ENCODE results near the gene NUP62. TPM values are rescaled to one million over a fixed set of nuclear protein-coding genes. Genes with fewer than 3 reads are reported as not detected.

NUP62 gene
- total and polyA plus RNA-seq, 2 of the 8 experiments (the other 6 are each of a cell fraction or from before 2014, with no cell fraction given) = 50.0 to 107 TPM

DNA sequence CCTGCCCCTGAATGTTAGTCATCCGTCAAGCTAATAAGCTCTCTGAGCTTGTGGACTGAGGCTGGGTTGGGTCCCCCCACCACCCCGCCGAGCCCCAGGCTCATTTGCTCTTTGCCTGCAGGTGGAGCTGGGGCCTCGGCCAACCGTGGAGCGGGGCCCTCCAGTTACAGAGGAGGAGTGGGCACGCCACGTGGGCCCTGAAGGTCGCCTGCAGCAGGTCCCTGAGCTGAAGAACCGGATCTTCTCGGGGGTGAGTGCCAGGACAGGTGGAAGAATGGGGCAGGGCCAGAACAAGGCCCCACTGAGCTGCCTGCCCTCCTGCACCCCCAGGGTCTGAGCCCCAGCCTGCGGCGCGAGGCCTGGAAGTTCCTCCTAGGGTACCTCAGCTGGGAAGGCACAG lies 46.7 kb downstream of the NUP62 start:
- H3K56ac ChIP-seq (replicated peaks; ENCODE audit: insufficient read length, low read depth, low read length) = no peak overlapping the region
- no peak overlapping the region for H3K23ac ChIP-seq (ENCODE audit: insufficient read length)
- no peak overlapping the region for H3K4me2 ChIP-seq (ENCODE audit: insufficient read depth in 1 of 2, low read depth in 2 of 2, low read length in 2 of 2)
- H2BK5ac ChIP-seq (ENCODE audit: low read depth, low read length) = no peak overlapping the region
- H4K5ac ChIP-seq (ENCODE audit: insufficient read length, low read depth, low read length) = no peak overlapping the region
- no peak overlapping the region for H4K8ac ChIP-seq (ENCODE audit: extremely low read depth, insufficient read depth, low read length)
- no peak overlapping the region for H4K91ac ChIP-seq (replicated peaks; ENCODE audit: insufficient read length, low read length)
- no peak overlapping the region for H3K4ac ChIP-seq (replicated peaks; ENCODE audit: insufficient read length, low read depth, low read length)
- no peak for DNase-seq (ENCODE audit: low read depth in 1 of 2, low spot score in 2 of 2)
- H2BK15ac ChIP-seq (ENCODE audit: low read length) = no peak overlapping the region
- no peak overlapping the region for H2BK12ac ChIP-seq (ENCODE audit: low read depth, low read length)
- peaks cover 0 to 12% of the 10 kb centered on the region in 2 experiments; a peak in 2 of 4 replicates for H3K79me2 ChIP-seq (ENCODE audit: control insufficient read depth in 1 of 2, insufficient read depth in 2 of 2, low read length in 2 of 2)
- H2AK5ac ChIP-seq (ENCODE audit: low read depth, low read length) = no peak overlapping the region
- peaks cover 7% of the 10 kb centered on the region for H3K23me2 ChIP-seq (ENCODE audit: low read depth, low read length)
- H3K36me3 ChIP-seq (ENCODE audit: control insufficient read depth in 2 of 4, insufficient read depth in 4 of 4, low read length in 3 of 4) = peaks cover 24 to 56% (median 47%) of the 10 kb centered on the region in 4 experiments
- H2AFZ ChIP-seq (ENCODE audit: low read length) = no peak overlapping the region
- H3K4me1 ChIP-seq (replicated peaks in 1 of 4; ENCODE audit: control insufficient read depth in 3 of 4, insufficient read depth in 4 of 4, low read length in 3 of 4) = peaks cover 0 to 7% (median 4%) of the 10 kb centered on the region in 4 experiments; a peak in 6 of 7 replicates
- no peak overlapping the region for H3K18ac ChIP-seq (ENCODE audit: extremely low read depth, low read length)
- H3K9ac ChIP-seq (replicated peaks in 1 of 4; ENCODE audit: extremely low read depth in 1 of 4, low read depth in 3 of 4, low read length in 3 of 4) = no peak overlapping the region
- ChIA-PET CTCF (ENCODE audit: partially characterized antibody) (interaction anchor here (2.0 kb wide), 1 partner anchor 9 kb away, joined by 5 read pairs; no protein-coding TSS in a partner anchor), POLR2A (ENCODE audit: partially characterized antibody) (interaction anchor here (1.5 to 1.7 kb wide), 3 partner anchors 13 to 16 kb away, joined by 3 to 5 read pairs (median 5); no protein-coding TSS in a partner anchor)
- FAIRE-seq = no peak
- WGBS, 2 experiments (ENCODE audit: extremely low coverage in 1 of 2, insufficient coverage in 1 of 2, insufficient read length in 1 of 2, insufficient replicate concordance in 2 of 2, low coverage in 1 of 2, low lambda C conversion rate in 2 of 2, missing lambda C conversion rate in 1 of 2) = 97% methylated on average over 10 of the region's 14 CpGs; no CpG with 5 or more reads in 1 of the 2 experiments
- no peaks in the 10 kb centered on the region for H3K27me3 ChIP-seq (replicated peaks in 1 of 4; ENCODE audit: control insufficient read depth in 3 of 4, extremely low read depth in 1 of 4, insufficient read depth in 3 of 4, low read length in 3 of 4)
- peaks cover 9% of the 10 kb centered on the region; the same call in 1 of the 2 replicates for H3K79me1 ChIP-seq (ENCODE audit: low read depth, low read length)
- no peak overlapping the region for H2BK20ac ChIP-seq (ENCODE audit: low read length)
- H3K14ac ChIP-seq (ENCODE audit: insufficient read length) = no peak overlapping the region
- H3K9me3 ChIP-seq (ENCODE audit: insufficient read depth in 2 of 2, low read depth in 1 of 2, low read length in 1 of 2) = no peaks in the 10 kb centered on the region
- peaks cover 10 to 21% of the 10 kb centered on the region in 2 experiments for H4K20me1 ChIP-seq (replicated peaks in 1 of 2; ENCODE audit: control insufficient read depth in 1 of 2, insufficient read depth in 2 of 2, low read length in 2 of 2)
- H3K4me3 ChIP-seq (ENCODE audit: extremely low read depth in 1 of 4, insufficient read depth in 2 of 4, low read depth in 3 of 4, low read length in 4 of 4) = no peak overlapping the region
- no peak overlapping the region for H3K27ac ChIP-seq (ENCODE audit: low read depth, low read length)
- H2BK120ac ChIP-seq (replicated peaks; ENCODE audit: low read depth, low read length) = no peak overlapping the region
- no peak for TF ChIP-seq CREB1 (IDR thresholded peaks at IDR 0.05)
- TF ChIP-seq, protein P1, sequence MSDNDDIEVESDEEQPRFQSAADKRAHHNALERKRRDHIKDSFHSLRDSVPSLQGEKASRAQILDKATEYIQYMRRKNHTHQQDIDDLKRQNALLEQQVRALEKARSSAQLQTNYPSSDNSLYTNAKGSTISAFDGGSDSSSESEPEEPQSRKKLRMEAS (IDR thresholded peaks at IDR 0.05) = no peak
- TF ChIP-seq POU5F1 (IDR thresholded peaks at IDR 0.05; ENCODE audit: low read depth, low read length) = no peak
- TF ChIP-seq ASH2L (IDR thresholded peaks at IDR 0.05; ENCODE audit: low read length) = no peak
- no peak for TF ChIP-seq ATF3 (IDR thresholded peaks at IDR 0.05; ENCODE audit: insufficient read depth, low read depth, low read length)
- no peak for TF ChIP-seq EP300 (IDR thresholded peaks at IDR 0.05; ENCODE audit: borderline replicate concordance in 1 of 2, low read depth in 2 of 2, low read length in 2 of 2)
- no peak for TF ChIP-seq TEAD4 (IDR thresholded peaks at IDR 0.05; ENCODE audit: low read depth, low read length)
- TF ChIP-seq SIRT6 (IDR thresholded peaks at IDR 0.05; ENCODE audit: low read length) = no peak
- no peak for TF ChIP-seq CEBPB (IDR thresholded peaks at IDR 0.05; ENCODE audit: low read depth, low read length)
- no peak for TF ChIP-seq KDM4A (IDR thresholded peaks at IDR 0.05; ENCODE audit: low read depth, low read length, severe bottlenecking)
- TF ChIP-seq TCF12 (IDR thresholded peaks at IDR 0.05; ENCODE audit: low read depth, low read length) = no peak
- TF ChIP-seq BACH1 (IDR thresholded peaks at IDR 0.05; ENCODE audit: low read length) = no peak
- TF ChIP-seq SIX5 (IDR thresholded peaks at IDR 0.05; ENCODE audit: low read depth, low read length) = no peak
- TF ChIP-seq, protein P2, sequence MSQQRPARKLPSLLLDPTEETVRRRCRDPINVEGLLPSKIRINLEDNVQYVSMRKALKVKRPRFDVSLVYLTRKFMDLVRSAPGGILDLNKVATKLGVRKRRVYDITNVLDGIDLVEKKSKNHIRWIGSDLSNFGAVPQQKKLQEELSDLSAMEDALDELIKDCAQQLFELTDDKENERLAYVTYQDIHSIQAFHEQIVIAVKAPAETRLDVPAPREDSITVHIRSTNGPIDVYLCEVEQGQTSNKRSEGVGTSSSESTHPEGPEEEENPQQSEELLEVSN (IDR thresholded peaks at IDR 0.05) = no peak

Measured in H1 (cell line).